ENCODE results near the gene SMURF2. TPM values are rescaled to one million over a fixed set of nuclear protein-coding genes. Genes with fewer than 3 reads are reported as not detected.

SMURF2 gene
- polyA plus RNA-seq, 2 of the 4 experiments (the other 2 are of a cell fraction), result 16.7 to 26.3 TPM

GRCh38 chr17:64564098-64564497, 98.0 kb downstream of the SMURF2 start:
- FAIRE-seq, result no peak
- Histone ChIP-seq H3K4me2 (no peak overlapping the region), H3K4me3 (no peak overlapping the region), H3K9me3 (no peaks in the 10 kb centered on the region), H3K27ac (no peak overlapping the region), H3K4me1 (no peaks in the 10 kb centered on the region)
- TF ChIP-seq FOSB (CRISPR knock-in tag; IDR thresholded peaks at IDR 0.05) (no peak), SMC3 (IDR thresholded peaks at IDR 0.05) (no peak), RAD21 (conservative IDR thresholded peaks at IDR 0.05 in 1 of 2, IDR thresholded peaks at IDR 0.05 in 1 of 2) (no peak), E2F6 (IDR thresholded peaks at IDR 0.05; ENCODE audit: borderline replicate concordance, low read depth) (no peak), POLR2A (IDR thresholded peaks at IDR 0.05; ENCODE audit: low read length) (no peak)
- no peak for DNase-seq (ENCODE audit: low read depth in 1 of 2, low spot score in 1 of 2)
- POLR2A ChIA-PET, result no interaction called here
- WGBS (ENCODE audit: missing lambda C conversion rate), result 88% methylated on average over 1 of the region's 1 CpG
- CTCF ChIA-PET, result interaction anchor here (0.8 to 1.7 kb wide), 3 partner anchors 9 to 16 kb away, joined by 3 to 6 read pairs (median 3); no protein-coding TSS in a partner anchor
- no peak for ATAC-seq

- FAIRE-seq, result peak; percentile 28
- CTCF ChIA-PET, result interaction anchor here (0.5 to 1.1 kb wide), 3 partner anchors 9 to 17 kb away, joined by 3 read pairs; no protein-coding TSS in a partner anchor
Observed at GRCh38 chr17:64555281-64555680, 106.8 kb downstream of the SMURF2 start.

GRCh38 chr17:64554028-64554637, 108.0 kb downstream of the SMURF2 start:
- no peak for DNase-seq (ENCODE audit: low read depth in 1 of 2, low spot score in 1 of 2)
- ChIA-PET CTCF (interaction anchor here (0.7 to 1.3 kb wide), 4 partner anchors 9 to 95 kb away, joined by 3 to 5 read pairs (median 4); no protein-coding TSS in a partner anchor), POLR2A (no interaction called here)
- H3K27ac ChIP-seq, result no peak overlapping the region
- no peak overlapping the region for H3K4me2 ChIP-seq
- no peaks in the 10 kb centered on the region for H3K9me3 ChIP-seq
- ATAC-seq, result peak in 1 of 2 experiments; percentile 55; a peak in 3 of 6 replicates
- H3K4me3 ChIP-seq, result no peak overlapping the region
- TF ChIP-seq NPAS2 (CRISPR knock-in tag; IDR thresholded peaks at IDR 0.05; ENCODE audit: borderline replicate concordance) (no peak), FOSB (CRISPR knock-in tag; IDR thresholded peaks at IDR 0.05) (no peak), E2F6 (IDR thresholded peaks at IDR 0.05; ENCODE audit: borderline replicate concordance, low read depth) (no peak), HOXA7 (CRISPR knock-in tag; IDR thresholded peaks at IDR 0.05) (no peak), MYC (IDR thresholded peaks at IDR 0.05; ENCODE audit: borderline replicate concordance, low read length) (no peak), RNF2 (IDR thresholded peaks at IDR 0.05; ENCODE audit: borderline replicate concordance, low read depth) (no peak), JUNB (IDR thresholded peaks at IDR 0.05) (no peak), ATOH8 (CRISPR knock-in tag; IDR thresholded peaks at IDR 0.05; ENCODE audit: low read depth) (no peak)
- FAIRE-seq, result no peak
- H3K4me1 ChIP-seq, result no peaks in the 10 kb centered on the region

More at GRCh38 chr17:64555281-64555680, 106.8 kb downstream of the SMURF2 start:
- DNase-seq (ENCODE audit: low read depth in 1 of 2, low spot score in 1 of 2), result no peak
- POLR2A ChIA-PET, result interaction anchor here (0.8 kb wide), 1 partner anchor 50 kb away, joined by 3 read pairs; no protein-coding TSS in a partner anchor
- H3K27ac ChIP-seq, result no peak overlapping the region
- TF ChIP-seq JUN (IDR thresholded peaks at IDR 0.05), result no peak
- no peak for TF ChIP-seq CHD2 (IDR thresholded peaks at IDR 0.05; ENCODE audit: low read length, partially characterized antibody)
- no peak for TF ChIP-seq FOXS1 (CRISPR knock-in tag; IDR thresholded peaks at IDR 0.05)
- TF ChIP-seq ESRRA (IDR thresholded peaks at IDR 0.05; ENCODE audit: borderline replicate concordance, low read length), result no peak
- no peak for TF ChIP-seq RNF2 (IDR thresholded peaks at IDR 0.05; ENCODE audit: borderline replicate concordance, low read depth)
- TF ChIP-seq ELK1 (IDR thresholded peaks at IDR 0.05; ENCODE audit: low read depth, low read length), result no peak
- TF ChIP-seq RFX5 (IDR thresholded peaks at IDR 0.05), result no peak
- TF ChIP-seq FOSL2 (IDR thresholded peaks at IDR 0.05), result no peak
- no peak for TF ChIP-seq FOSL2 (CRISPR knock-in tag; IDR thresholded peaks at IDR 0.05)
- no peak for TF ChIP-seq PHF8 (IDR thresholded peaks at IDR 0.05; ENCODE audit: borderline replicate concordance, low read depth)
- no peaks in the 10 kb centered on the region for H3K9me3 ChIP-seq
- no peak overlapping the region for H3K4me3 ChIP-seq
- no peaks in the 10 kb centered on the region for H3K4me1 ChIP-seq
- no peak overlapping the region for H3K4me2 ChIP-seq
- 93% methylated on average over 4 of the region's 4 CpGs for WGBS (ENCODE audit: missing lambda C conversion rate)
- ATAC-seq, result no peak
